PFSK-1 (cell line): ENCODE measurements around the gene ASS1.

ENCODE experiments used
- FOXP2 ChIP-seq: optimal IDR thresholded peaks from 2 replicates; pipeline ENCODE3; 2011; ENCODE audit warnings: borderline replicate concordance, control low read depth, inconsistent platforms; ENCODE audit not compliant: insufficient read depth; ENCODE audit errors: extremely low read length, extremely low read depth
- POLR2AphosphoS5 ChIP-seq: IDR thresholded peaks from 2 replicates; pipeline ENCODE4 v1.6.1; 2012; ENCODE audit warnings: low read depth, mild to moderate bottlenecking, control low read depth, low read length, moderate library complexity
- SIN3A ChIP-seq: IDR thresholded peaks from 2 replicates; pipeline ENCODE4 v1.6.1; 2012; ENCODE audit warnings: mild to moderate bottlenecking, low read length, moderate library complexity, borderline replicate concordance; ENCODE audit not compliant: insufficient read depth
- TAF1 ChIP-seq: IDR thresholded peaks from 2 replicates; pipeline ENCODE4 v1.6.1; 2012; ENCODE audit warnings: low read length, control low read depth, borderline replicate concordance; ENCODE audit not compliant: insufficient read depth
- TF ChIP-seq, protein P1 (sequence below), 2 experiments: IDR thresholded peaks; 2 replicates each; pipeline versions ENCODE4 v1.6.1 to v1.8.0; 2011 to 2012; ENCODE audit warnings: low read depth in 2 of 2, low read length in 2 of 2, control low read depth in 1 of 2, inconsistent platforms in 1 of 2, mild to moderate bottlenecking in 1 of 2, moderate library complexity in 1 of 2; ENCODE audit not compliant: insufficient read depth in 1 of 2

The ASS1 gene

DNA sequence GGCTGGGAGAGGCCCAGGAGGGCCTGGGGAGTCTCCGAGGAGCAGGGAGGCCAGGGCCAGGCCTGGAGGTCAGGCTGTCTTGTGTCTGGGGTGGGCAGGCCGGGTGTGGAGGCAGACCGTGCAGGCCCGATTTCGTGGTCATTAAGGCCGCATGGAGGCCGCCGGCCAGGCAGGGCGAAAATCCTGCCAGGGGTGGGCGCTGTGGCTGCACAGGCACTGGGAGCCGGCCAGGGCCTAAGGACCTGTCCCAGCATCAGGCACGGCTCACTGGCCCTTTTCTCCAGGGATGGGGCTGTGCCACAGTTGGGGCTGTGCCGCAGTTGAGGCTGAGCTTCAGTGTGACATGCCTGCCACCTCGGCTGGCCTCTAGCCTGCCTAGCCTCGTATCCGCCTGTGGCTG, 35.9 kb downstream of the ASS1 start:
- TF ChIP-seq, protein P1, sequence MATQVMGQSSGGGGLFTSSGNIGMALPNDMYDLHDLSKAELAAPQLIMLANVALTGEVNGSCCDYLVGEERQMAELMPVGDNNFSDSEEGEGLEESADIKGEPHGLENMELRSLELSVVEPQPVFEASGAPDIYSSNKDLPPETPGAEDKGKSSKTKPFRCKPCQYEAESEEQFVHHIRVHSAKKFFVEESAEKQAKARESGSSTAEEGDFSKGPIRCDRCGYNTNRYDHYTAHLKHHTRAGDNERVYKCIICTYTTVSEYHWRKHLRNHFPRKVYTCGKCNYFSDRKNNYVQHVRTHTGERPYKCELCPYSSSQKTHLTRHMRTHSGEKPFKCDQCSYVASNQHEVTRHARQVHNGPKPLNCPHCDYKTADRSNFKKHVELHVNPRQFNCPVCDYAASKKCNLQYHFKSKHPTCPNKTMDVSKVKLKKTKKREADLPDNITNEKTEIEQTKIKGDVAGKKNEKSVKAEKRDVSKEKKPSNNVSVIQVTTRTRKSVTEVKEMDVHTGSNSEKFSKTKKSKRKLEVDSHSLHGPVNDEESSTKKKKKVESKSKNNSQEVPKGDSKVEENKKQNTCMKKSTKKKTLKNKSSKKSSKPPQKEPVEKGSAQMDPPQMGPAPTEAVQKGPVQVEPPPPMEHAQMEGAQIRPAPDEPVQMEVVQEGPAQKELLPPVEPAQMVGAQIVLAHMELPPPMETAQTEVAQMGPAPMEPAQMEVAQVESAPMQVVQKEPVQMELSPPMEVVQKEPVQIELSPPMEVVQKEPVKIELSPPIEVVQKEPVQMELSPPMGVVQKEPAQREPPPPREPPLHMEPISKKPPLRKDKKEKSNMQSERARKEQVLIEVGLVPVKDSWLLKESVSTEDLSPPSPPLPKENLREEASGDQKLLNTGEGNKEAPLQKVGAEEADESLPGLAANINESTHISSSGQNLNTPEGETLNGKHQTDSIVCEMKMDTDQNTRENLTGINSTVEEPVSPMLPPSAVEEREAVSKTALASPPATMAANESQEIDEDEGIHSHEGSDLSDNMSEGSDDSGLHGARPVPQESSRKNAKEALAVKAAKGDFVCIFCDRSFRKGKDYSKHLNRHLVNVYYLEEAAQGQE (IDR thresholded peaks at IDR 0.05; ENCODE audit: insufficient read depth in 1 of 2, low read depth in 2 of 2, low read length in 2 of 2) = no peak
- no peak for TF ChIP-seq TAF1
- no peak for TF ChIP-seq POLR2AphosphoS5
- no peak for TF ChIP-seq SIN3A
- no peak for TF ChIP-seq FOXP2

DNA sequence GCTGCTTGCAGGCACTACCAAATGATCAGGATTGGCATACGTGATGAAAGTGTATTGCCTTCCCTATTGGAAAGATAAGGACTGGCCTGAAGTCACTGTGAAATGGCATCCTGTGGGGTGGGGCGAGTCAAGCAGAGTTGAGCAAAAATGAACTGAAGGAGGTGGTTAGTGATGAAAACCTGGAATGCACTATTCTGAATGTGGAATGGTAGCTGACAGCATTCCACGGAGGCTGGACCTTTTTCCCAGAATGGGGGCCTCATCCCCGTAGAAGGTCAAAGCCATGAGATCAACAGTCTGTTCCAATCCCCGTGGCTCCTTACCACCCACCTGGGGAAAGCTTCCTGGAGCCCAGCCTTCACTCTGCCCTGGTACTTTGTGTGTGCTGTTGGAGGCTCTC, 37.7 kb downstream of the ASS1 start:
- no peak for TF ChIP-seq FOXP2
- no peak for TF ChIP-seq POLR2AphosphoS5
- TF ChIP-seq TAF1 = no peak
- TF ChIP-seq, protein P1 (IDR thresholded peaks at IDR 0.05; ENCODE audit: insufficient read depth in 1 of 2, low read depth in 2 of 2, low read length in 2 of 2) = no peak
- no peak for TF ChIP-seq SIN3A

DNA sequence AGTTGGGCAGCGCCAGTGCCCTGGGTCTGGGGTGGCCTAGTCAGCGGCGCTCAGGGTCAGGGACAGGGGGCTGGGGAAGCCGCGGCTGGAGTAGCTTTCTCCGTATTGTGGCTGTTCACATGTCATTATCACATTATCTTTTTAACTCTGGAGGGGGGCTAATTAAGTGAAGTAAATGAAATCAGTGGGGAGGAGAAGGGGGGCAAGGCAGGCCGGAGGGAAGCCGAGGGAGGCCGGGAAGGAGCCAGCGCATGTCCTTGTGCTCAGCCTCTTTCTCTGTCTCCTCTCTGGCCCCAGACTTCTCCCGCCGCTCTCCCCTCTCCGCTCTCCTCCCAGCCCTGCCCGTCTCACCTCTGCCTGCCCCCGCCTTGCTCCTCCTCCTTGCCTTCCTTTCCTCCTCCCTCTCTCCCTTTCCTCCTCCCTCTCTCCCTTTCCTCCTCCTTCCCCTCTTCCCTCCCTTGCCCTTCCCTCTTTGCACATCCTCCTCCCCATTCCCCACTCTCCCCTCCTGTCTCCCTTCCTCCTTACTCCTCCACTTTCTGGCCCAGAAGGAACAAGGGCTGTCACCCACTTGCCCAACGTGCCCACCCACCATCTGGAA, 38.7 kb downstream of the ASS1 start:
- TF ChIP-seq TAF1 (no peak), FOXP2 (peak; percentile 25)

DNA sequence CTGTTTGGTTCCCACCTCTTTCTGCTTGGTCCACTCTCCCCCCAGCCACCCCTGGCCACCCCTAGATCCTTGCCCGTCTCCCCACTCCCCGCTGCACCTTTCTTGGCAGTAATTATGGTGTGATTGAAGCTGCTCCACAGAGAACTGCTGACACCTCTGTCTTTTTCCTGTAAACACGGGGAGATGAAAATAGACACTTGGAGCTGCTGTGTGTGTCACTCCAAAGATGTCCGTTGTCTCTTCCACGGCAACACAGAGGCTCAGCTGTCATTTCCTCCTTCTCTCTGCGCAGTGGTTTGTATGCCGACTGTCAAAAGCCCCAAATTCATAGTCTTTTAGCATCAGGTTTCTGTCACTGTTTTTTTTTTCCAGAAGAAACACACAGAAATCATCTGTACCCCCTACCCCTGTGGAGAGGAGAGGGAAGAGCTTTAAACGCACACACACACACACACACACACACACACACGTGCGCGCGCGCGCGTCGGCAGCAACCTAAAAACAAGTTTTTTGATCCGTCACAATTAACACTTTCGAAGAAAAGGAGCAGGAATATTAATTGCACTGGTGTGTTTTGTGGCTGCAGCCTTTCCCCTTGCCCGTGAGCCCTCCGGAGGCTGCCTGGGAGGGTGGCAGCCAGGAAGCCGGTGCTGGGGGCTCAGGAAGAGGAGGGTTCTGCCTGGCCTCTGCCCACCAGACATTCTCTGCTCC, 39.8 kb downstream of the ASS1 start:
- TF ChIP-seq, protein P1 (IDR thresholded peaks at IDR 0.05; ENCODE audit: insufficient read depth in 1 of 2, low read depth in 2 of 2, low read length in 2 of 2) = no peak
- TF ChIP-seq SIN3A = no peak
- TF ChIP-seq FOXP2 = no peak
- no peak for TF ChIP-seq POLR2AphosphoS5
- no peak for TF ChIP-seq TAF1

DNA sequence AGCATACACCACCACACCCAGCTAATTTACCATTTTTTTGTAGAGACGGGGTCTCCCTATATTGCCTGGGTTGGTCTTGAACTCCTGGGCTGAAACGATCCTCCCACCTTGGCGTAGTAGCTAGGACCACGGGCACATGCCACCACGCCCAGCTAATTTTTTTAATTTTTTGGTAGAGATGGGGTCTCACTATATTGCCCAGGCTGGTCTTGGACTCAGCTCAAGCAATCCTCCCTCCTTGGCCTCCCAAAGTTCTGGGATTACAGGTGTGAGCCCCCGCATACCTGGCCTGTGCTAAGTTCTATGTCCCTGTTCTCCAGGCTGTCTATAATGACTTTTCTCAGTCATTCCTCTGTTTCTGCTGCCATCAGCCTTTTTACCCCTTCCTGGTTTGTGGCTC, 41.3 kb downstream of the ASS1 start:
- TF ChIP-seq TAF1 = no peak
- TF ChIP-seq POLR2AphosphoS5 = no peak
- TF ChIP-seq FOXP2 = no peak
- no peak for TF ChIP-seq SIN3A
- TF ChIP-seq, protein P1 (IDR thresholded peaks at IDR 0.05; ENCODE audit: insufficient read depth in 1 of 2, low read depth in 2 of 2, low read length in 2 of 2) = no peak
